Activated CD4-positive, alpha-beta T cell treated with anti-CD3 and anti-CD28 coated beads, Interleukin-2, amount 50 U/mL, for 1 hour (primary cell): Measurements from ENCODE around the gene KIAA1328.
A peak's percentile ranks its signal among the peaks of the same experiment; 100 is the strongest.
"Not testable (repeated sequence)": the region's sequence is repeated elsewhere in the genome, so short reads cannot be mapped to it uniquely, and the experiment has no call there.

ENCODE experiments used
- DNase-seq: peaks from one replicate; pipeline ENCODE4 v3.0.0-alpha.2; 2020

KIAA1328 gene

DNA sequence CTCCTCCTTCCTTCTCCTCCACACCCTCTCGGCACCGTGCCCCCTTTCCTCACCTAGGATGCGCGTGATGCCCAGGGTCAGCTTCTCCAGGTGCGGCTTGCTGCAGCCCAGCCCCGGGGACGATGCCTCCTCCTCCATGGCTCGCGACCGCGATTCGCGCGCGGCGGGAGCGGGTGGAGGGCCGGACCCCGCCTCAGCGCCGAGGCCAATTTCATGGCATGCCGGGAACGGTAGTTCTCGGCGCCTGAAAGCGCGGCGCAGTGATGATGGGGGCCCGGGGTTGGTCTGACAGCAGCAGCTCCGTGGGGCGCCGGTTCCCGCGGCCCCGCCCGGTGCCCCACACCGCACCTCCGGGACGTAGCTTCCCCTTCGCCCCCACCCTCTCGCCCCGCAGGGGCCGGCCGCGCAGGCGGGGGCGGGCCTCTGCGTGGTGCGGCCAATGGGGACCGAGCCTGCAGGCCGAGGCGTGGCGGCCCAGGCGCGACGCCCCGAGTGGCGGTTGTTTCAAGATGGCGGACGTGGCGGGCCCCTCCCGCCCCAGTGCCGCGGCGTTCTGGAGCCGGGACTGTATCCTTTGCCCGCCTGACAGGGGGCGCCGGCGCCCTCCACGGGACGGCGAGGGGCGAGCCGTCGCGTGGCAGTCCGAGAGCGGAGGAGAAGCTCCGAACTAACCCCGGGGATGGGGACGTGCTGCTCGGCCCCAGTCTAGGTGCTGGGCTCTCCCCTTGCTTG lies at the start of gene KIAA1328, which contains the start of gene TPGS2:
TSS of gene KIAA1328 (plus strand) at position 498 of the 732 bp plus-strand sequence. CDS start at position 510, 12 bp downstream.
TSS of gene TPGS2 (minus strand) at position 373 of the 732 bp plus-strand sequence. CDS start at position 138, 235 bp downstream.
- peak; percentile 80 for DNase-seq

GRCh38 chr18:36780748-36781147 lies 48.2 kb upstream of the KIAA1328 start:
- DNase-seq, result no peak

DNA sequence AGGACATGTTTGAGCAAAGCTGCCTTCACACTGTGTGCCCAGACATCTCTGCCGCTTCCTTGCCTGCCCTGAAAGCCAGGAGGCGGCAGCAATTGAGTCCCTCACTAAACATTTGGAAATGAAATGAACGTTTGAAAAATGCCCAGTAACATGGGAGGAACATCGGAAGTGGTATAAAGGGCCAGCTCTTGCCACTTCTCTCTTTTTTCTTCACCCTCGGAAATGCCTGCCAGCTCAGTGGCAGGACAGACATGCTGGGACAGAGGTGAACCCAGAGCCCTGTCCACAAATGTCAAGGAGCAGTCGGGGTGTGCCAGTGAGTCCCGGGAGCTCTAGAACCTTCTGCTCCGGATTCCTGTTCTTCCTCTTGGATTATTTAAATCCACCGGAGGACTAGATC lies 46.2 kb upstream of the KIAA1328 start:
- DNase-seq, result no peak

DNA sequence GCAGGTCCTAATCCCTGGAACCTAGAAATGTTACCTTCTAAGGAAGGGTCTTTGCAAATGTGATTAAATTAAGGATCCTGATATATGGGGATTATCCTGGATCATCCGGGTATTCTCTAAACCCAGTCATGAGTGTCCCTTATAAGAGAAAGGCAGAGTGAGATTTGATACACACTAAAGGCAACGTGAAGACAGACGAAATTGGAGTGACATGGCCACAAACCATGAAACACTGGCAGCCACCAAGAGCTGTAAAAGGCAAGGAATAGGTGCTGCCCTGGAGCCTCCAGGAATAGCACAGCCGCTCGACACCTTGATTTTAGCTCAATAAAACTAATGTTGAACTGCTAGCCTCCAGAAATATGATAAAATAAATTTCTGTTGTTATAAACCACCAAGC lies 45.1 kb upstream of the KIAA1328 start:
- no peak for DNase-seq

DNA sequence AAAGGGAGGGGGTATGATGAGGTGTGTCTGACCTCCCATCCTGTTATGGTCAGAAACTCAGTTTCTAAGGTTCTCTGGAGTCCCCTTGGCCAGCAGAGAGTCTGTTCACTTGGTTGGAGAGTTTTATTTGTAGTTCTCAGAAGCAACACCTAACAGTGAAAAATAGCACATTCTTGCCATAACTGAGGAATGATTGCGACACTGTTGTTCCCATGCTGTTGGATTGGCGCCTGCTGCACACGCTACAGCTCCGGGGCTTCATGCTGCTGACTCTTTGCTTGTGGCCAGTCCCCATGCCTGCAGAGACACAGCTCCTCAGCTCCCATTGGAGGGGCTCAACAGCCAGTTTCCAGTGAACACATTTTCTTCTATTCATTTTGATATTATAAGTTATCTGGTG lies 42.2 kb upstream of the KIAA1328 start:
- DNase-seq, result no peak

DNA sequence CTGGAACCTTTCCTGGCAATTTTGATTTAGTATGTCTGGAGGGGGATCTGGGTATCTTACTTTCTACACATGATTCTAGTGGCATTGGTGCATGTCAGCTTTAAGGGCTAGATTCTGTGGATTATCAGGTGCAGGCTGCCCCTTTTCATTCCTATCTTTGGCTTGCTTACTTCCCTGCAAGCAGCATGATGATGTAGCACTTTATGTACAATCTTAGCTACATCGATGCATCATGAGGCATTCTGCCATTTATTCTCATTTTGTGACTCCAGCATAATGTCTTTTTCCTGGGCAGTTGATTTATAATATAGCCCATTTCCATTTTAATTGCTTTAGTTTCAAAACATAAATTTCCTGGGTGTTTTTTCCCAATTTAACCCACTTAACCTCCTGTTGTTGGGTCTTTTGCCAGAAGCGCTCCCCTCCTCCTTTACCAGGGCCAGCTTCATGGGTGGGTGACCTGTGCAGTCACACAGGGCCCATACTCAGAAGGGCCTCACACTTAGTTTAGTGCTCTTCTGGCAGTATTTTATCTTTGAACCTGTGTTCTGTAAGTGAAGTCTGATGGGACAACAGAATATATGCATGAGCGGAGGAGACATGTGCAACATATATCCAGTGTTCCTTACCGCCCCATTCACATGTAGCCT lies 36.2 kb upstream of the KIAA1328 start:
- no peak for DNase-seq

GRCh38 chr18:36798738-36799473 lies 30.0 kb upstream of the KIAA1328 start:
- no peak for DNase-seq

DNA sequence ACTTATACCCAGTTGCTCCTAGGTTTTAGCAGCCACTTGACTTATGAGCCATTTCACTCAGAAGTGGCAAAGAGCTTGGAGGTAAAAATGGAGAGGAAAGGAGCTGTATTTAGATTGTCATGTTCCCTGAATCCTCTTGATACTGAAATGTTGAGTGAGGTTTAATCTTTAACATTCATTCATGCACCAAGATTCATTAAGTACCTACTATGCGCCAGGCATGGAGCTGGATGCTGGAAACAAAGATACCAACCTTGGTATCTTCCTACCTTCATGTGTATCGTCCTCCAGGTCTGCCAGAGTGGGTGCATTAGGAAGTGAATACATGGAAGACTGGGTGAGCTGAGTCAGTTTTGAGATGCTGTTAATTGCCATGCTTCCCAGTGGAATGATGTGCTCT lies 23.8 kb upstream of the KIAA1328 start:
- DNase-seq, result no peak

DNA sequence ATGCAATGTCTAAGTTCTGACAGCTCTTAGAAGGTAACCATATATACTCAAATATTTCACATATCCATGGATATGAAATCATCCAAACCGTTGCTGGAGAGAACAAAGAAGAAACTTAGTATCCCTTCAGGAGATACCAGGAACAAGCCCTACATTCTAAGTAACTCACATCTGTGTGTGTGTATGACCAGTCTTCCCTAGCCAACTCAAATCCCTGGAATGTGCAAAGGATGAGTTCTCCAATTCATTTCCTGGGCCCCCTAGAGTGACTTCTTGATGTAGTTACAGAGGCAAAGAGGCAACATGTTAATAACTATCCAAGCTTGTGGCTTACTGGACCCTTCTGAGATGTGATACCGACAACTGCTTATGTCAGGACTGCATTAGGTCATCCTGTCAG lies 20.2 kb upstream of the KIAA1328 start:
- DNase-seq, result no peak

DNA sequence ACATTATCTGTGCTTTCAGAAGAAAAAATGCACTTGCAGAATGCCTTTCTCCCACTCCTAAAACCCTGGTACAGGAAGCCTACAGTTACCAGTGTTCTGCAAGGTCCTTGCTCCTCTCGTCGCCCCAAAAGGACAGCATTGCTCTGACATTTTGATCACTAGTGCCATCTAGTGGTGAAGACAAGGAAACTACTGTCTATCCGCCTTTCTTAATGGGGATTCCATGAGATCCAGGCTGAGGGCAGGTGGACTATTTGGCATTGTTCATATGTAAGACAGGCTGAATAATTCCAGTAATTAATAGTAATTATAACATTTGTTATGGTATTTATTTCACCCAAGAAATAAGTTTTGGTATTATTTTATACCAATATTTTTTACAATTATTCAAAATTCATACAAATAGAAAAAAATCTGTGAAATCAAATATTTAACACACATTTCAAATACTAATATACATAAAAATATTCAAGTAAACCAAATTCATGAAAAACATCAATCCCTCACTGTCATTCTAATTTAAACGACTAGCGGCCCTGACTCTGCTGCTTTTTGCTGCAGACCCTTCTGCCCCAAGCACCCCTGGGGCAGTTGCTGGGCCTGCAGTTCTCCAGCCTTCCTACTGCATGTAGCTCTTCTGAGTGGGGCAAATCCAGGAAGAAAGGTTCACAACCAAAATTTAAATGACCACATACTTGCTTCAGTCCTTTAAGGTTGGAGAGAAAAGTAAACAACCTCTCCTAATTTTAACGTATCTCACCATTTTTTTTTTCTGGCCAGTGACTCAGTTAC lies 19.1 kb upstream of the KIAA1328 start:
- peak; percentile 10 for DNase-seq

- no peak for DNase-seq
Measured at GRCh38 chr18:36811430-36811829, 17.5 kb upstream of the KIAA1328 start.

- no peak for DNase-seq
Measured at GRCh38 chr18:36811955-36812354, 17.0 kb upstream of the KIAA1328 start.

DNA sequence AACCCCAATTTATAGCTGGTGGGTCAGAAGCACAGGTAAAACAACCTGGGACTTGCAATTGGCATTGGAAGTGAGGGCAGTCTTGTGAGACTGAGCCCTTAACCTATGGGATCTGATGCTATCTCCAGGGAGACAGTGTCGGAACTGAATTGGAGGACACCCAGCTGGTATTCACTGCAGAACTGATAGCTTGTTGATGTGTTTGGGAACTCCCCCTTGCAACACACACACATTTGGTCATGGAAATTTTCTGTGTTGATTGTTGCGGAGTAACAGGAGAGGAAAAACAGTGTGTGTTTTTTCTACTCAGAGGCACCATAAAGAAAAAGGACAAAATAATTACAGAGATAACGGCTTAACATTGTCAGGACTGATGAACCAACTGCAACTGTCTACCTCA lies 16.2 kb upstream of the KIAA1328 start:
- DNase-seq, result no peak

DNA sequence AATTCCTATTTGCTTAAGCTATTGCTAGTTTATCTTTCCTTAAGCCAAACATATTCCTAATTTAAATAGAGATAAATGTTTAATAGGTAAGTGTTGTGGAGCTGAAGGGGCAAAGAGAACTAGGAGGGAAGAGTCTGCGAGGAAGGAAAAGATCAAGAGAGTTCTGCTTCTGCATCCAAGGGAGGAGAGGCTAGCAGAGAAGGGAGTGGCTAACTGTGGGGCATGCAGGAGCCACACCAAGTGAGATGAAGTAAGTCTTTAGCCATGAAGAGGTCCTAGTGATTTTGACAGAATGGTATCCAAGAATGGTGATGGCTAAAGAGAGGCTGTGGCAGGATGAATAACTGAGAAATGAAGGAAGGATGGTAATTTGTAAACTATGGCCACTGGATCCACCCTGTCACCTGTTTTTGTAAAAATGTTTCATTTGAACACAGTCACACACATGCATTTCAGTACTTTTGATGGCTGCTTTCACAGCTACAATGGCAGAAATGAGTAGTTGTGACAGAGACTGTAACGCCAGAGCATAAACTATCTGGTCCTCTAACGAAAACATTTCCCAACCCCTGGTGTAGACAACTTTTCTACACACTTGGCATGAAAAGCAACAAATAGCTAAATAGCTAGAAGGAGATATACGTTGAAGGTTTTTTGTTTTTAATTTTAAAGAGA lies 15.7 kb upstream of the KIAA1328 start:
- no peak for DNase-seq

- no peak for DNase-seq
Measured at GRCh38 chr18:36813824-36814223, 15.1 kb upstream of the KIAA1328 start.

- no peak for DNase-seq
Measured at GRCh38 chr18:36814994-36815393, 13.9 kb upstream of the KIAA1328 start.

GRCh38 chr18:36816096-36816495 lies 12.8 kb upstream of the KIAA1328 start:
- not testable (repeated sequence) for DNase-seq

- no peak for DNase-seq
Measured at GRCh38 chr18:36817039-36817438, 11.9 kb upstream of the KIAA1328 start.

- DNase-seq, result no peak
Measured at GRCh38 chr18:36818652-36819051, 10.3 kb upstream of the KIAA1328 start.

DNA sequence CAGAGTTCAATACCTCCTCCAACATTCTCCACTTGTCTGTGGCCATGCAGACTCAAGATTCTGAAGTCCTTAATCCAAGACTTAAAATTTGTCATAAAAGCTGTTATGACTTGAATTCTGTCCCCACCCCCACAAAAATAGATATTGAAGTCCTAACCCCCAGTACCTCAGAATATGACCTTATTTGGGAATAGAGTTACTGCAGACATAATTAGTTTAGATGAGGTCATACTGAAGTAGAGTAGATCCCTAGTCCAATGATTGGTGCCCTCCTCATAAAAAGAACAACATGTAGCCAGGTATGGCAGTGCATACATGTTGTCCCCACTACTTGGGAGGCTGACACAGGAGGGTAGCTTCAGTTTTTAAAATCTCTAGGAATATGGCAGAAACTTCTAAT lies 9.3 kb upstream of the KIAA1328 start:
- DNase-seq, result no peak

- DNase-seq, result no peak
Measured at GRCh38 chr18:36821681-36822080, 7.2 kb upstream of the KIAA1328 start.

- no peak for DNase-seq
Measured at GRCh38 chr18:36825526-36825925, 3.4 kb upstream of the KIAA1328 start.
